Esophagus muscularis mucosa (tissue), 4 donors: ENCODE results near the gene GDF15. TPM values are rescaled to one million over a fixed set of nuclear protein-coding genes. Genes with fewer than 3 reads are reported as not detected.

Experiments used
- DNase-seq: peaks from one replicate; pipeline ENCODE4 v3.0.0-alpha.2; 2017; ENCODE audit errors: extremely low spot score
- H3K27ac ChIP-seq, 4 donors: fragments of 200-600 bp; sonication (generic); replicated peaks in 1 of 4; 1 replicate in 3 of 4; 2 replicates in 1 of 4; pipeline ENCODE4 v1.5.1; 2016 to 2019; ENCODE audit warnings: mild to moderate bottlenecking in 1 of 4
- H3K27me3 ChIP-seq, 4 donors: fragments of 200-600 bp; sonication (generic); one replicate each; pipeline versions ENCODE4 v1.5.1 to v1.6.0; 2016 to 2019
- H3K36me3 ChIP-seq, 4 donors: fragments of 200-600 bp; sonication (generic); one replicate each; pipeline ENCODE4 v1.5.1; 2016 to 2019
- H3K4me1 ChIP-seq, 4 donors: fragments of 200-600 bp; sonication (generic); one replicate each; pipeline ENCODE4 v1.5.1; 2016 to 2019
- H3K4me3 ChIP-seq, 4 donors: fragments of 200-600 bp; sonication (generic); 1 replicate in 2 of 4; 2 replicates in 2 of 4; pipeline ENCODE4 v1.5.1; 2016 to 2019; ENCODE audit warnings: mild to moderate bottlenecking in 4 of 4, moderate library complexity in 1 of 4
- H3K9me3 ChIP-seq, 4 donors: fragments of 200-600 bp; sonication (generic); 1 replicate in 3 of 4; 2 replicates in 1 of 4; pipeline ENCODE4 v1.5.1; 2016 to 2019
- CTCF ChIP-seq, 3 experiments: fragments of 200-600 bp in 2 of 3; fragments of 450-650 bp in 1 of 3; sonication (generic) in 2 of 3; IDR thresholded peaks; one replicate each; pipeline ENCODE4 v1.5.1; 2017 to 2019; ENCODE audit warnings: antibody characterized with exemption in 3 of 3, mild to moderate bottlenecking in 2 of 3, moderate library complexity in 1 of 3
- EP300 ChIP-seq: sonication (generic); formaldehyde crosslinking; IDR thresholded peaks from one replicate; pipeline ENCODE4 v1.6.1; 2017; ENCODE audit warnings: antibody characterized with exemption
- POLR2A ChIP-seq: fragments of 450-650 bp; IDR thresholded peaks from one replicate; pipeline ENCODE4 v1.6.1; 2017; ENCODE audit warnings: antibody characterized with exemption, moderate library complexity, mild to moderate bottlenecking, low read depth
- POLR2AphosphoS5 ChIP-seq, 2 donors: sonication (generic); formaldehyde crosslinking; IDR thresholded peaks; one replicate each; pipeline ENCODE4 v1.6.1; 2017; ENCODE audit warnings: antibody characterized with exemption in 2 of 2
- WGBS: methylation state at CpG from one replicate; pipeline ENCODE4 v1.1.5; 2018; 5-methylcytosine and 5-hydroxymethylcytosine counted together
- intact Hi-C: fragments of 100-400 bp; cut with DNase I; formaldehyde crosslinking; loops from one replicate; pipeline ENCODE4 v1.15.1; 2023
- total RNA-seq, 4 donors: library from RNA; depleted of rRNA; stranded (reverse); fragments of >200 nt; gene quantifications; one replicate each; pipeline versions ENCODE4 v1.1.0 to v1.2.1, GENCODE V29; 2016

GDF15 gene
- total RNA-seq, 4 donors from 2014 or later, result 1.6 to 5.6 (median 3.8) TPM

GRCh38 chr19:18388960-18389725 is 3.2 kb downstream of the GDF15 start:
- TF ChIP-seq EP300 (no peak), POLR2A (no peak), CTCF (IDR thresholded peaks at IDR 0.05) (no peak), POLR2AphosphoS5 (IDR thresholded peaks at IDR 0.05) (no peak)
- DNase-seq, result no peak
- 85% methylated on average over 12 of the region's 13 CpGs for WGBS
- H3K4me1 ChIP-seq, result peaks cover 12 to 33% (median 29%) of the 10 kb centered on the region in 4 donors
- no peak overlapping the region for H3K27ac ChIP-seq
- peak overlapping the region; percentile 36 to 55 (median 42) for H3K4me3 ChIP-seq
- H3K9me3 ChIP-seq, result no peaks in the 10 kb centered on the region
- intact Hi-C loops, result loop anchor here (2.0 kb wide), 1 partner anchor 22 kb away; no protein-coding TSS in a partner anchor
- H3K27me3 ChIP-seq, result peaks cover 0 to 19% (median 0%) of the 10 kb centered on the region in 4 donors
- H3K36me3 ChIP-seq, result no peaks in the 10 kb centered on the region

- H3K4me1 ChIP-seq, result peaks cover 12 to 33% (median 29%) of the 10 kb centered on the region in 4 donors
- TF ChIP-seq POLR2AphosphoS5 (IDR thresholded peaks at IDR 0.05), result no peak
- TF ChIP-seq POLR2A, result no peak
- no peak for TF ChIP-seq EP300
- TF ChIP-seq CTCF (IDR thresholded peaks at IDR 0.05), result no peak
Observed at GRCh38 chr19:18389726-18390064, 3.7 kb downstream of the GDF15 start.

GRCh38 chr19:18390065-18390907 is 4.3 kb downstream of the GDF15 start:
- Histone ChIP-seq H3K9me3 (no peaks in the 10 kb centered on the region), H3K27me3 (peaks cover 0 to 13% (median 0%) of the 10 kb centered on the region in 4 donors), H3K4me1 (peaks cover 12 to 33% (median 29%) of the 10 kb centered on the region in 4 donors), H3K4me3 (no peak overlapping the region), H3K27ac (no peak overlapping the region), H3K36me3 (no peaks in the 10 kb centered on the region)
- WGBS, result 82% methylated on average over 6 of the region's 6 CpGs
- DNase-seq, result no peak
- TF ChIP-seq POLR2AphosphoS5 (IDR thresholded peaks at IDR 0.05) (no peak), EP300 (no peak), CTCF (IDR thresholded peaks at IDR 0.05) (no peak)
- intact Hi-C loops, result no loop called here

More at GRCh38 chr19:18389726-18390064, 3.7 kb downstream of the GDF15 start:
- no peak overlapping the region for H3K27ac ChIP-seq
- intact Hi-C loops, result loop anchor here (2.0 kb wide), 1 partner anchor 21 kb away; no protein-coding TSS in a partner anchor
- no peaks in the 10 kb centered on the region for H3K9me3 ChIP-seq
- DNase-seq, result no peak
- peaks cover 0 to 17% (median 0%) of the 10 kb centered on the region in 4 donors for H3K27me3 ChIP-seq
- no peaks in the 10 kb centered on the region for H3K36me3 ChIP-seq
- H3K4me3 ChIP-seq, result no peak overlapping the region

GRCh38 chr19:18391509-18392075 is 5.6 kb downstream of the GDF15 start:
- DNase-seq, result no peak
- H3K4me3 ChIP-seq, result no peak overlapping the region
- intact Hi-C loops, result no loop called here
- no peak for TF ChIP-seq POLR2A
- no peak for TF ChIP-seq CTCF (IDR thresholded peaks at IDR 0.05)
- TF ChIP-seq POLR2AphosphoS5 (IDR thresholded peaks at IDR 0.05), result no peak
- TF ChIP-seq EP300, result no peak
- H3K4me1 ChIP-seq, result peaks cover 8 to 22% (median 20%) of the 10 kb centered on the region in 4 donors
- 72% methylated on average over 8 of the region's 9 CpGs for WGBS
- peaks cover 0 to 17% (median under 1%) of the 10 kb centered on the region in 4 donors for H3K27me3 ChIP-seq
- no peaks in the 10 kb centered on the region for H3K9me3 ChIP-seq
- H3K27ac ChIP-seq, result no peak overlapping the region
- no peaks in the 10 kb centered on the region for H3K36me3 ChIP-seq
